Liver (tissue), 9 donors: ENCODE measurements around the gene SYT2. TPM values are rescaled to one million over a fixed set of nuclear protein-coding genes. Genes with fewer than 3 reads are reported as not detected.

Experiments used
- DNase-seq: peaks from one replicate; pipeline ENCODE4 v3.0.0-alpha.2; 2017; ENCODE audit warnings: low spot score
- H3K27ac ChIP-seq, 2 donors: one replicate each; pipeline ENCODE4 v1.7.0; 2013; ENCODE audit warnings: inconsistent platforms in 2 of 2, low read length in 2 of 2, control low read depth in 1 of 2, low read depth in 1 of 2, mild to moderate bottlenecking in 1 of 2
- H3K27me3 ChIP-seq, 4 donors: one replicate each; pipeline versions ENCODE4 v1.6.1 to v1.7.0; 2013; ENCODE audit warnings: low read length in 3 of 4, inconsistent platforms in 1 of 4, mild to moderate bottlenecking in 1 of 4, moderate library complexity in 1 of 4; ENCODE audit not compliant: control insufficient read depth in 4 of 4, insufficient read depth in 4 of 4
- H3K36me3 ChIP-seq, 4 donors: one replicate each; pipeline versions ENCODE4 v1.6.1 to v1.7.0; 2013; ENCODE audit warnings: low read length in 3 of 4, mild to moderate bottlenecking in 3 of 4, low read depth in 1 of 4, moderate library complexity in 1 of 4; ENCODE audit not compliant: control insufficient read depth in 4 of 4, insufficient read depth in 3 of 4
- H3K4me1 ChIP-seq, 4 donors: one replicate each; pipeline versions ENCODE4 v1.6.1 to v1.7.0; 2013; ENCODE audit warnings: low read length in 3 of 4, mild to moderate bottlenecking in 3 of 4, moderate library complexity in 1 of 4; ENCODE audit not compliant: control insufficient read depth in 4 of 4, insufficient read depth in 4 of 4
- H3K4me3 ChIP-seq, 3 donors: one replicate each; pipeline versions ENCODE4 v1.6.1 to v1.7.0; 2013; ENCODE audit warnings: low read length in 3 of 3, control low read depth in 1 of 3, low read depth in 1 of 3, mild to moderate bottlenecking in 1 of 3
- H3K9ac ChIP-seq, 2 donors: one replicate each; pipeline ENCODE4 v1.7.0; 2013; ENCODE audit warnings: low read length in 2 of 2, mild to moderate bottlenecking in 2 of 2, moderate library complexity in 2 of 2, control low read depth in 1 of 2, low read depth in 1 of 2
- H3K9me3 ChIP-seq, 4 donors: one replicate each; pipeline versions ENCODE4 v1.6.1 to v1.7.0; 2013; ENCODE audit warnings: low read length in 3 of 4; ENCODE audit not compliant: control insufficient read depth in 4 of 4
- EGR1 ChIP-seq, 2 donors: IDR thresholded peaks; 2 replicates each; pipeline ENCODE4 v1.6.1; 2016 to 2018; ENCODE audit warnings: antibody characterized with exemption in 2 of 2, low read depth in 2 of 2
- FOXA1 ChIP-seq: IDR thresholded peaks from 2 replicates; pipeline ENCODE4 v1.6.1; 2016; ENCODE audit warnings: antibody characterized with exemption
- FOXA2 ChIP-seq: IDR thresholded peaks from 2 replicates; pipeline ENCODE4 v1.6.1; 2016; ENCODE audit warnings: antibody characterized with exemption
- GABPA ChIP-seq, 2 donors: IDR thresholded peaks in 1 of 2; conservative IDR thresholded peaks in 1 of 2; 2 replicates each; pipeline ENCODE4 v1.6.1; 2016; ENCODE audit warnings: antibody characterized with exemption in 2 of 2, mild to moderate bottlenecking in 1 of 2, moderate library complexity in 1 of 2
- HNF4A ChIP-seq, 2 donors: conservative IDR thresholded peaks; 2 replicates each; pipeline ENCODE4 v1.6.1; 2016; ENCODE audit warnings: antibody characterized with exemption in 2 of 2, mild to moderate bottlenecking in 2 of 2
- HNF4G ChIP-seq: IDR thresholded peaks from 2 replicates; pipeline ENCODE4 v1.6.1; 2016; ENCODE audit warnings: antibody characterized with exemption
- NR2F2 ChIP-seq: IDR thresholded peaks from 2 replicates; pipeline ENCODE4 v1.6.1; 2016; ENCODE audit warnings: antibody characterized with exemption
- RXRA ChIP-seq, 2 donors: IDR thresholded peaks; 2 replicates each; pipeline ENCODE4 v1.6.1; 2017 to 2018; ENCODE audit warnings: antibody characterized with exemption in 2 of 2, mild to moderate bottlenecking in 1 of 2
- SP1 ChIP-seq: IDR thresholded peaks from 2 replicates; pipeline ENCODE4 v1.6.1; 2018; ENCODE audit warnings: antibody characterized with exemption, mild to moderate bottlenecking
- YY1 ChIP-seq: IDR thresholded peaks from 2 replicates; pipeline ENCODE4 v1.6.1; 2016; ENCODE audit warnings: antibody characterized with exemption, mild to moderate bottlenecking
- WGBS: extraction: QIAGEN DNeasy Blood & Tissue Kit; methylation state at CpG from one replicate; pipeline ENCODE4 v1.1.7; 2013; 5-methylcytosine and 5-hydroxymethylcytosine counted together
- polyA plus RNA-seq, 2 donors: library from polyadenylated mRNA; stranded (reverse) in 1 of 2; unstranded in 1 of 2; fragments of 200-250 nt in 1 of 2; fragments of >200 nt in 1 of 2; fragmentation: Nextera tagmentation in 1 of 2; extraction: Ambion mirVana in 1 of 2; gene quantifications; one replicate each; pipeline versions ENCODE4 v1.2.1 to v1.2.3, GENCODE V29; 2013 to 2015
- total RNA-seq, 2 donors: library from RNA; depleted of rRNA; stranded (reverse); fragments of >200 nt; gene quantifications; one replicate each; pipeline ENCODE4 v1.2.3, GENCODE V29; 2014
- TF ChIP-seq, protein P1 (sequence below): IDR thresholded peaks from 2 replicates; pipeline ENCODE4 v1.6.1; 2016; ENCODE audit warnings: antibody characterized with exemption
- TF ChIP-seq, protein P2 (sequence below): IDR thresholded peaks from 2 replicates; pipeline ENCODE4 v1.6.1; 2016; ENCODE audit warnings: antibody characterized with exemption
- TF ChIP-seq, protein P3 (sequence below): fragments of 150-350 bp; IDR thresholded peaks from 2 replicates; pipeline ENCODE4 v1.5.1; 2017; ENCODE audit warnings: improper control_type of control experiment, low read depth, low read length; ENCODE audit not compliant: missing input control
- TF ChIP-seq, protein P4 (sequence below): IDR thresholded peaks from 2 replicates; pipeline ENCODE4 v1.6.1; 2016; ENCODE audit warnings: antibody characterized with exemption, mild to moderate bottlenecking
- donor health status: healthy.
- donor health status: healthy.
- donor health status: healthy.
- donor health status: healthy.
- donor health status: healthy.

Gene SYT2
- total and polyA plus RNA-seq, 4 donors = under 0.01 to 0.07 TPM; not detected in 2

DNA sequence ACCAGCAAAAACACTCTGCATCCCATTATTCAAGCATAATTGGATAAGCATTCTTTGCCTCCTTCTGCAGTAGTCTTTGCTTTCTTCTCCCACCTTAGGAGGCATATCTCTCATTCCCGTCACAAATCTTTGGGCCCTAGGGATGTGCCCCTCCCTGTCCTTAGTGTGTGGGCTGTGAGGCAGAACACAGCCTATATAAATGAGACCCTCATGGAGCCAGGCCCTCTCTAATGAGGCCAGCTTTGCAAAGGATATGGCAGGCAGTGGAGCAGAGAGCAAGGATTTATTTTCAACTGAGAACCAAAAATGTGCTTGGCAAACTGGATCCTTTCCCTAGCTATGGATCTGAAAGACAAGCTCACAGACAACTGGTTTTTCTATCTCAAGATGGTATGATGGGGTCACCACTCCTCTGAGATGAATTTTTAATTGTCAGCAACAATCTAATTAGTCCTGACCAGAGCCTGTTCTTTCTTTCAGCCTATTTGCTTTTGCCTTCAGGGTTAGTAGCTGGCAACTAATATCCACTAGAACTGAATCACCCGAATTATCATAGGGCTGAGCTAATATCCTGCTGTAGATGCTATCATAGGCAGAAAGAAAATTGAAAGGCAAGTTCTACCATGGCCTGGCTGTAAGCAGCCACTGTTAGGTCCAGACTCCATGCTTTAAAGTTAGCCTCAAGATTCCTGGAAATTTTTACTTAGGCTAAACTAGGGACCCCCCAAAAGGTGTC lies 134.2 kb downstream of the SYT2 start:
- Histone ChIP-seq H3K4me1 (no peaks in the 10 kb centered on the region), H3K9ac (no peak overlapping the region), H3K9me3 (no peaks in the 10 kb centered on the region), H3K27ac (no peak overlapping the region), H3K36me3 (peaks cover 1 to 17% (median 12%) of the 10 kb centered on the region in 4 donors), H3K4me3 (no peak overlapping the region), H3K27me3 (no peaks in the 10 kb centered on the region)
- DNase-seq = no peak
- WGBS = 81% methylated on average over 2 of the region's 2 CpGs
- TF ChIP-seq EGR1 (IDR thresholded peaks at IDR 0.05; ENCODE audit: low read depth in 2 of 2) = no peak
- TF ChIP-seq YY1 = no peak
- TF ChIP-seq HNF4A (conservative IDR thresholded peaks at IDR 0.05) = no peak
- TF ChIP-seq, protein P1, sequence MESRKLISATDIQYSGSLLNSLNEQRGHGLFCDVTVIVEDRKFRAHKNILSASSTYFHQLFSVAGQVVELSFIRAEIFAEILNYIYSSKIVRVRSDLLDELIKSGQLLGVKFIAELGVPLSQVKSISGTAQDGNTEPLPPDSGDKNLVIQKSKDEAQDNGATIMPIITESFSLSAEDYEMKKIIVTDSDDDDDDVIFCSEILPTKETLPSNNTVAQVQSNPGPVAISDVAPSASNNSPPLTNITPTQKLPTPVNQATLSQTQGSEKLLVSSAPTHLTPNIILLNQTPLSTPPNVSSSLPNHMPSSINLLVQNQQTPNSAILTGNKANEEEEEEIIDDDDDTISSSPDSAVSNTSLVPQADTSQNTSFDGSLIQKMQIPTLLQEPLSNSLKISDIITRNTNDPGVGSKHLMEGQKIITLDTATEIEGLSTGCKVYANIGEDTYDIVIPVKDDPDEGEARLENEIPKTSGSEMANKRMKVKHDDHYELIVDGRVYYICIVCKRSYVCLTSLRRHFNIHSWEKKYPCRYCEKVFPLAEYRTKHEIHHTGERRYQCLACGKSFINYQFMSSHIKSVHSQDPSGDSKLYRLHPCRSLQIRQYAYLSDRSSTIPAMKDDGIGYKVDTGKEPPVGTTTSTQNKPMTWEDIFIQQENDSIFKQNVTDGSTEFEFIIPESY = no peak
- no peak for TF ChIP-seq RXRA (IDR thresholded peaks at IDR 0.05)
- no peak for TF ChIP-seq GABPA (IDR thresholded peaks at IDR 0.05 in 1 of 2, conservative IDR thresholded peaks at IDR 0.05 in 1 of 2)
- TF ChIP-seq, protein P2, sequence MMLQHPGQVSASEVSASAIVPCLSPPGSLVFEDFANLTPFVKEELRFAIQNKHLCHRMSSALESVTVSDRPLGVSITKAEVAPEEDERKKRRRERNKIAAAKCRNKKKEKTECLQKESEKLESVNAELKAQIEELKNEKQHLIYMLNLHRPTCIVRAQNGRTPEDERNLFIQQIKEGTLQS = no peak
- TF ChIP-seq, protein P3, sequence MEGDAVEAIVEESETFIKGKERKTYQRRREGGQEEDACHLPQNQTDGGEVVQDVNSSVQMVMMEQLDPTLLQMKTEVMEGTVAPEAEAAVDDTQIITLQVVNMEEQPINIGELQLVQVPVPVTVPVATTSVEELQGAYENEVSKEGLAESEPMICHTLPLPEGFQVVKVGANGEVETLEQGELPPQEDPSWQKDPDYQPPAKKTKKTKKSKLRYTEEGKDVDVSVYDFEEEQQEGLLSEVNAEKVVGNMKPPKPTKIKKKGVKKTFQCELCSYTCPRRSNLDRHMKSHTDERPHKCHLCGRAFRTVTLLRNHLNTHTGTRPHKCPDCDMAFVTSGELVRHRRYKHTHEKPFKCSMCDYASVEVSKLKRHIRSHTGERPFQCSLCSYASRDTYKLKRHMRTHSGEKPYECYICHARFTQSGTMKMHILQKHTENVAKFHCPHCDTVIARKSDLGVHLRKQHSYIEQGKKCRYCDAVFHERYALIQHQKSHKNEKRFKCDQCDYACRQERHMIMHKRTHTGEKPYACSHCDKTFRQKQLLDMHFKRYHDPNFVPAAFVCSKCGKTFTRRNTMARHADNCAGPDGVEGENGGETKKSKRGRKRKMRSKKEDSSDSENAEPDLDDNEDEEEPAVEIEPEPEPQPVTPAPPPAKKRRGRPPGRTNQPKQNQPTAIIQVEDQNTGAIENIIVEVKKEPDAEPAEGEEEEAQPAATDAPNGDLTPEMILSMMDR = no peak
- TF ChIP-seq HNF4G = no peak
- no peak for TF ChIP-seq FOXA1

DNA sequence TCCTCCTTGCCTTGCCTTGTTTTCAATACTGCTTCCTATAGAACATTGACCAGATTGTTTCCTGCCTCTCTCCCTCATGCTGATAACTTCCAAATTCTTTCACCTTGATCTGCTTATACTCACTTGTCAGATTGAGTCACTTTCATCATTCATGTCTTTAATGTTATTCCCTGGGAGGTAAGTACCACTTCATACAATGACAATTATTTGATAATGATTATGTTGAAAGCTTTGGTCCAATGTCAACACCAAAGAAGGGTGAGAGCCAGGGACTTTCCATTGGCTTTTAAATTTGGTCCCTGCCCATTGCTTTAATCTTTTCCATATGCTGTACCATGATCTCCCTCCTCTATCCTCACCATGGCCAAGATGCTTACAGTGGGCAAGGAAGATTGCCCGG lies 137.4 kb downstream of the SYT2 start:
- Histone ChIP-seq H3K27ac (no peak overlapping the region), H3K27me3 (no peaks in the 10 kb centered on the region), H3K4me3 (no peak overlapping the region), H3K9ac (no peak overlapping the region), H3K4me1 (peaks cover 0 to 8% (median 2%) of the 10 kb centered on the region in 4 donors), H3K36me3 (peaks cover 1 to 9% (median 7%) of the 10 kb centered on the region in 4 donors), H3K9me3 (no peaks in the 10 kb centered on the region)
- WGBS = 93% methylated on average over 1 of the region's 1 CpG
- no peak for DNase-seq
- TF ChIP-seq FOXA2 (no peak), HNF4G (no peak), HNF4A (conservative IDR thresholded peaks at IDR 0.05) (no peak), SP1 (no peak), GABPA (IDR thresholded peaks at IDR 0.05 in 1 of 2, conservative IDR thresholded peaks at IDR 0.05 in 1 of 2) (no peak), RXRA (IDR thresholded peaks at IDR 0.05) (no peak), EGR1 (IDR thresholded peaks at IDR 0.05; ENCODE audit: low read depth in 2 of 2) (no peak), FOXA1 (no peak), NR2F2 (no peak)
- TF ChIP-seq, protein P1 = no peak
- TF ChIP-seq, protein P4, sequence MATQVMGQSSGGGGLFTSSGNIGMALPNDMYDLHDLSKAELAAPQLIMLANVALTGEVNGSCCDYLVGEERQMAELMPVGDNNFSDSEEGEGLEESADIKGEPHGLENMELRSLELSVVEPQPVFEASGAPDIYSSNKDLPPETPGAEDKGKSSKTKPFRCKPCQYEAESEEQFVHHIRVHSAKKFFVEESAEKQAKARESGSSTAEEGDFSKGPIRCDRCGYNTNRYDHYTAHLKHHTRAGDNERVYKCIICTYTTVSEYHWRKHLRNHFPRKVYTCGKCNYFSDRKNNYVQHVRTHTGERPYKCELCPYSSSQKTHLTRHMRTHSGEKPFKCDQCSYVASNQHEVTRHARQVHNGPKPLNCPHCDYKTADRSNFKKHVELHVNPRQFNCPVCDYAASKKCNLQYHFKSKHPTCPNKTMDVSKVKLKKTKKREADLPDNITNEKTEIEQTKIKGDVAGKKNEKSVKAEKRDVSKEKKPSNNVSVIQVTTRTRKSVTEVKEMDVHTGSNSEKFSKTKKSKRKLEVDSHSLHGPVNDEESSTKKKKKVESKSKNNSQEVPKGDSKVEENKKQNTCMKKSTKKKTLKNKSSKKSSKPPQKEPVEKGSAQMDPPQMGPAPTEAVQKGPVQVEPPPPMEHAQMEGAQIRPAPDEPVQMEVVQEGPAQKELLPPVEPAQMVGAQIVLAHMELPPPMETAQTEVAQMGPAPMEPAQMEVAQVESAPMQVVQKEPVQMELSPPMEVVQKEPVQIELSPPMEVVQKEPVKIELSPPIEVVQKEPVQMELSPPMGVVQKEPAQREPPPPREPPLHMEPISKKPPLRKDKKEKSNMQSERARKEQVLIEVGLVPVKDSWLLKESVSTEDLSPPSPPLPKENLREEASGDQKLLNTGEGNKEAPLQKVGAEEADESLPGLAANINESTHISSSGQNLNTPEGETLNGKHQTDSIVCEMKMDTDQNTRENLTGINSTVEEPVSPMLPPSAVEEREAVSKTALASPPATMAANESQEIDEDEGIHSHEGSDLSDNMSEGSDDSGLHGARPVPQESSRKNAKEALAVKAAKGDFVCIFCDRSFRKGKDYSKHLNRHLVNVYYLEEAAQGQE = no peak
